Measurements from ENCODE around the gene ATRIP. TPM values are rescaled to one million over a fixed set of nuclear protein-coding genes. Genes with fewer than 3 reads are reported as not detected.

ATRIP gene
- polyA plus RNA-seq, 2 of the 4 experiments (the other 2 are of a cell fraction): 6.1 to 9.4 TPM

GRCh38 chr3:48406443-48407431, 39.8 kb upstream of the ATRIP start:
- TF ChIP-seq MYC (IDR thresholded peaks at IDR 0.05; ENCODE audit: borderline replicate concordance, low read length) (no peak), PBX3 (IDR thresholded peaks at IDR 0.05) (no peak), JUNB (IDR thresholded peaks at IDR 0.05) (no peak), TFCP2L1 (CRISPR knock-in tag; IDR thresholded peaks at IDR 0.05) (no peak), JUN (IDR thresholded peaks at IDR 0.05) (no peak), HOXB13 (CRISPR knock-in tag; IDR thresholded peaks at IDR 0.05; ENCODE audit: low read depth) (no peak), ZSCAN20 (CRISPR knock-in tag; IDR thresholded peaks at IDR 0.05) (no peak), HOXA7 (CRISPR knock-in tag; IDR thresholded peaks at IDR 0.05) (no peak), MAZ (IDR thresholded peaks at IDR 0.05; ENCODE audit: borderline replicate concordance, low read depth, low read length) (no peak), ZFP36 (IDR thresholded peaks at IDR 0.05; ENCODE audit: borderline replicate concordance, partially characterized antibody) (no peak), FOSL2 (IDR thresholded peaks at IDR 0.05) (no peak), FOSL2 (CRISPR knock-in tag; IDR thresholded peaks at IDR 0.05) (no peak), ESRRA (IDR thresholded peaks at IDR 0.05; ENCODE audit: borderline replicate concordance, low read length) (no peak), CHD4 (IDR thresholded peaks at IDR 0.05; ENCODE audit: borderline replicate concordance) (no peak)
- peaks cover 9% of the 10 kb centered on the region for H3K4me1 ChIP-seq
- ChIA-PET POLR2A (no interaction called here), CTCF (interaction anchor here (0.9 to 31.5 kb wide), 4 partner anchors 25 to 146 kb away, joined by 3 to 488 read pairs (median 3); partner anchors contain the start of genes ATRIP, CCDC51, PLXNB1 and TMA7)
- 83% methylated on average over 15 of the region's 18 CpGs for WGBS (ENCODE audit: missing lambda C conversion rate)
- no peak overlapping the region for H3K4me2 ChIP-seq
- no peak overlapping the region for H3K4me3 ChIP-seq
- no peak overlapping the region for H3K27ac ChIP-seq
- no peak for ATAC-seq
- DNase-seq (ENCODE audit: low read depth in 1 of 2, low spot score in 1 of 2): no peak
- no peak for FAIRE-seq
- no peaks in the 10 kb centered on the region for H3K9me3 ChIP-seq

GRCh38 chr3:48407542-48408099, 38.9 kb upstream of the ATRIP start:
- H3K4me2 ChIP-seq: no peak overlapping the region
- WGBS (ENCODE audit: missing lambda C conversion rate): 86% methylated on average over 8 of the region's 8 CpGs
- TF ChIP-seq HOXA7 (CRISPR knock-in tag; IDR thresholded peaks at IDR 0.05) (no peak), E2F6 (IDR thresholded peaks at IDR 0.05; ENCODE audit: borderline replicate concordance, low read depth) (no peak), POLR2A (IDR thresholded peaks at IDR 0.05; ENCODE audit: low read length) (no peak), SREBF2 (IDR thresholded peaks at IDR 0.05) (no peak), ESRRA (IDR thresholded peaks at IDR 0.05; ENCODE audit: borderline replicate concordance, low read length) (no peak)
- H3K9me3 ChIP-seq: no peaks in the 10 kb centered on the region
- no peak overlapping the region for H3K4me3 ChIP-seq
- no peak for DNase-seq (ENCODE audit: low read depth in 1 of 2, low spot score in 1 of 2)
- no peak for ATAC-seq
- no peak overlapping the region for H3K27ac ChIP-seq
- ChIA-PET CTCF (interaction anchor here (0.9 to 31.5 kb wide), 7 partner anchors 8 to 213 kb away, joined by 3 to 488 read pairs (median 3); partner anchors contain the start of genes ATRIP, CCDC51, PLXNB1 and TMA7), POLR2A (no interaction called here)
- FAIRE-seq: no peak
- no peaks in the 10 kb centered on the region; the same call in 2 of the 3 replicates for H3K4me1 ChIP-seq

GRCh38 chr3:48408823-48409281, 37.7 kb upstream of the ATRIP start:
- H3K9me3 ChIP-seq: no peaks in the 10 kb centered on the region
- TF ChIP-seq CHD2 (IDR thresholded peaks at IDR 0.05; ENCODE audit: low read length, partially characterized antibody): no peak
- TF ChIP-seq SREBF2 (IDR thresholded peaks at IDR 0.05): no peak
- no peak for TF ChIP-seq ZSCAN20 (CRISPR knock-in tag; IDR thresholded peaks at IDR 0.05)
- TF ChIP-seq HOXB5 (CRISPR knock-in tag; IDR thresholded peaks at IDR 0.05): no peak
- no peak for TF ChIP-seq PHF8 (IDR thresholded peaks at IDR 0.05; ENCODE audit: borderline replicate concordance, low read depth)
- no peak for TF ChIP-seq NPAS2 (CRISPR knock-in tag; IDR thresholded peaks at IDR 0.05; ENCODE audit: borderline replicate concordance)
- TF ChIP-seq RAD21 (conservative IDR thresholded peaks at IDR 0.05 in 1 of 2, IDR thresholded peaks at IDR 0.05 in 1 of 2): no peak
- no peak for TF ChIP-seq BCL3 (IDR thresholded peaks at IDR 0.05)
- FAIRE-seq: no peak
- no peaks in the 10 kb centered on the region for H3K4me1 ChIP-seq
- H3K27ac ChIP-seq: no peak overlapping the region
- ATAC-seq: peak in 1 of 2 experiments; percentile 27; a peak in 1 of 6 replicates
- H3K4me2 ChIP-seq: no peak overlapping the region
- H3K4me3 ChIP-seq: no peak overlapping the region
- CTCF ChIA-PET: interaction anchor here (1.4 to 31.5 kb wide), 5 partner anchors 9 to 214 kb away, joined by 3 to 488 read pairs (median 4); partner anchors contain the start of gene PLXNB1
- DNase-seq (ENCODE audit: low read depth in 1 of 2, low spot score in 1 of 2): no peak
- POLR2A ChIA-PET: no interaction called here
- 90% methylated on average over 4 of the region's 4 CpGs for WGBS (ENCODE audit: missing lambda C conversion rate)

Data from A549 (cell line).